Parathyroid adenoma (tissue), 2 donors: ENCODE measurements around the gene DNAJC16.

Experiments used
- H2AFZ ChIP-seq: fragments of 300-600 bp; sonication (generic); one replicate; pipeline ENCODE4 v1.7.0; 2017; ENCODE audit warnings: antibody characterized with exemption, mild to moderate bottlenecking
- H3K27ac ChIP-seq: fragments of 300-600 bp; sonication (generic); one replicate; pipeline ENCODE4 v1.7.0; 2017
- H3K27me3 ChIP-seq: fragments of 300-600 bp; sonication (generic); one replicate; pipeline ENCODE4 v1.7.0; 2017; ENCODE audit warnings: low read length; ENCODE audit not compliant: control insufficient read depth, insufficient read depth
- H3K36me3 ChIP-seq: fragments of 300-600 bp; sonication (generic); one replicate; pipeline ENCODE4 v1.7.0; 2017; ENCODE audit warnings: low read length; ENCODE audit not compliant: control insufficient read depth, insufficient read depth
- H3K4me1 ChIP-seq: fragments of 300-600 bp; sonication (generic); one replicate; pipeline ENCODE4 v1.7.0; 2017; ENCODE audit warnings: control low read depth
- H3K4me2 ChIP-seq: fragments of 300-600 bp; sonication (generic); one replicate; pipeline ENCODE4 v1.7.0; 2017; ENCODE audit warnings: low read length
- H3K4me3 ChIP-seq: fragments of 300-600 bp; sonication (generic); one replicate; pipeline ENCODE4 v1.7.0; 2017; ENCODE audit warnings: low read depth, low read length
- H3K79me2 ChIP-seq: fragments of 300-600 bp; sonication (generic); one replicate; pipeline ENCODE4 v1.7.0; 2017; ENCODE audit warnings: control low read depth
- H3K9ac ChIP-seq: fragments of 300-600 bp; sonication (generic); one replicate; pipeline ENCODE4 v1.7.0; 2017; ENCODE audit warnings: mild to moderate bottlenecking
- H3K9me3 ChIP-seq: fragments of 300-600 bp; sonication (generic); one replicate; pipeline ENCODE4 v1.7.0; 2017; ENCODE audit warnings: low read length; ENCODE audit not compliant: control insufficient read depth
- TF ChIP-seq, protein P1 (sequence below): fragments of 300-600 bp; sonication (generic); IDR thresholded peaks from one replicate; pipeline ENCODE4 v1.7.0; 2017; ENCODE audit warnings: antibody characterized with exemption, mild to moderate bottlenecking
- donor health status: primary hyperparathyroidism.

DNAJC16 gene

DNA sequence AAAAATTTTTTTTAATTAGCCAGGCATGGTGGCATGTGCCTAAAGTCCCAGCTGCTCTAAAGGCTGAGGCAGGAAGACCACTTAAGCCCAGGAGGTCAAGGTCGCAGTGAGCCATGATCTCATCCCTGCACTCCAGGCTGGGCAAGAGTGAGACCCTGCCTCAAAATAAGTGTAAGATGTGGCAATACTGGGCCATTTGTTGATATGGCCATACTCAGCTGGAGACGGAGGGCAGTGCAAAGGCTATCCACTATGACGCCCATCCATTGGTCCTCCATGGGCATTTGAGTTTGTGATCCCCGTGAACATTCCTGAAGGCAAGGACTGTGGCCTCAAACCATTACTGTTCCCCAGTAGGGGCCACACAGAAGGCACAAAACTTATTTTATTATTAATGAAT, 4.1 kb upstream of the DNAJC16 start:
- H3K36me3 ChIP-seq: no peaks in the 10 kb centered on the region
- no peak overlapping the region for H3K4me2 ChIP-seq
- peaks cover 6% of the 10 kb centered on the region for H3K79me2 ChIP-seq
- peaks cover 3% of the 10 kb centered on the region for H3K4me1 ChIP-seq
- no peaks in the 10 kb centered on the region for H3K9me3 ChIP-seq
- H2AFZ ChIP-seq: no peak overlapping the region
- TF ChIP-seq, protein P1, sequence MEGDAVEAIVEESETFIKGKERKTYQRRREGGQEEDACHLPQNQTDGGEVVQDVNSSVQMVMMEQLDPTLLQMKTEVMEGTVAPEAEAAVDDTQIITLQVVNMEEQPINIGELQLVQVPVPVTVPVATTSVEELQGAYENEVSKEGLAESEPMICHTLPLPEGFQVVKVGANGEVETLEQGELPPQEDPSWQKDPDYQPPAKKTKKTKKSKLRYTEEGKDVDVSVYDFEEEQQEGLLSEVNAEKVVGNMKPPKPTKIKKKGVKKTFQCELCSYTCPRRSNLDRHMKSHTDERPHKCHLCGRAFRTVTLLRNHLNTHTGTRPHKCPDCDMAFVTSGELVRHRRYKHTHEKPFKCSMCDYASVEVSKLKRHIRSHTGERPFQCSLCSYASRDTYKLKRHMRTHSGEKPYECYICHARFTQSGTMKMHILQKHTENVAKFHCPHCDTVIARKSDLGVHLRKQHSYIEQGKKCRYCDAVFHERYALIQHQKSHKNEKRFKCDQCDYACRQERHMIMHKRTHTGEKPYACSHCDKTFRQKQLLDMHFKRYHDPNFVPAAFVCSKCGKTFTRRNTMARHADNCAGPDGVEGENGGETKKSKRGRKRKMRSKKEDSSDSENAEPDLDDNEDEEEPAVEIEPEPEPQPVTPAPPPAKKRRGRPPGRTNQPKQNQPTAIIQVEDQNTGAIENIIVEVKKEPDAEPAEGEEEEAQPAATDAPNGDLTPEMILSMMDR: no peak
- H3K4me3 ChIP-seq: no peak overlapping the region
- no peak overlapping the region for H3K9ac ChIP-seq
- H3K27me3 ChIP-seq: no peaks in the 10 kb centered on the region
- H3K27ac ChIP-seq: no peak overlapping the region

DNA sequence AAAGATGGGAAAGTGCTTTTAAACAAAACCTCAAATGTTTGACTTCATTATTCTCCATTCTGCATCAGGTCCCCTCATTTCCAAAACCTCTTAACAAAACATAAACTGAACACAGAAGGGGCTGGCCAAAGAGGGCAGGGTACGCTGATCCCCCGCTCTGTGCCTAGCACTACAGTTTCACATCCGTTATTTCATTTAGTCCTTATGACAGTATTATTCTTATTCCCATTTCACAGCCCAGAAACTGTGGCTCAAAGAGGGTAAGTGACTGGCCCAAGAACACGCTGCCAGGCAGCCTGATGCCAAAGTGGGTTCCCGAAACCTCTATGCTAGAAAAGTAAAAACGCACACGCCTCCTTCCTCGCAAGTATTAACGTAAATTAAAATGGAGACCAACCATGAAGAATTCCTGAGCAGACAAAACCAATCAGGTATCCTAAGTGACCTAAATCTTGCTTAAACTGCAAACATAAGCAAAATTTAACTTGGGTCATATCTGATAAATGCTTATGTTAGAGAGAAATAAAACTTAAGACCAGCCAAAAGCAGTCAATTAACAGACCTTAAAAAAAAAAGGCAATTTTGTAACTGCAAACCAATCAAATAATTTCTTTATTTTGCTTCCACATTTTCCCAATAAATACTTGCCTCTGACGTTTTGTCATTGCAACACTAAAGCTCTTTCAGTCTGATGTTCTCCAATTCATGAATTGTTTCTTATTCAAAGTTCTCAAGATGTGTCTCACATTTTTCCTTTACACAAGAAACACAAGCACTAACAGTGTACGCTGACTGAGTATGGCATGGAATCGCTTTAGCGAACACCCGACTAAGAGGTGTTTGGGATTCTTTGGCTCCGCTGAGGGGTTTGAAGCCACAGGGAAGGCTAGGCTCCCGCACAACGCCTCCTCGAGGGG, 3.3 kb upstream of the DNAJC16 start:
- peaks cover 6% of the 10 kb centered on the region for H3K79me2 ChIP-seq
- no peaks in the 10 kb centered on the region for H3K36me3 ChIP-seq
- H3K4me2 ChIP-seq: peak overlapping the region; percentile 57
- peak overlapping the region; percentile 13 for H3K27ac ChIP-seq
- no peaks in the 10 kb centered on the region for H3K27me3 ChIP-seq
- H3K9ac ChIP-seq: no peak overlapping the region
- H3K4me3 ChIP-seq: peak overlapping the region; percentile 54
- TF ChIP-seq, protein P1: no peak
- H2AFZ ChIP-seq: peak overlapping the region; percentile 3
- no peaks in the 10 kb centered on the region for H3K9me3 ChIP-seq
- H3K4me1 ChIP-seq: peaks cover 3% of the 10 kb centered on the region

DNA sequence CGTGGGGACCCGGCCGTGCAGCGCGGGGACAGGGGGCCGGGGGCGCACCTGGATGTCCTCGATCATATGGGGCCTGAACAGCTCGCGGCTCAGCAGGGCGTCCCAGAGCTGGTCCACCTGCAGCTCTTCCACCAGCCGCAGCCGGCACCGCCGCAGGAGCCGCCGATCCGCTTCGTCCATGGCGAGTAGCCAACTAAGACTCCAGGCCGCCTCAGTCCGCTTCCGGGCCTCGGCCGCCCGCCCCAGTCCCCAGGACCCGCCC, 2.7 kb upstream of the DNAJC16 start, which contains the start of gene CASP9:
TSS of gene CASP9 (minus strand) at position 195 of the 262 bp plus-strand sequence. CDS start at position 180, 15 bp downstream.
- no peaks in the 10 kb centered on the region for H3K27me3 ChIP-seq
- H2AFZ ChIP-seq: peak within 1 kb of the TSS; percentile 64
- H3K9ac ChIP-seq: no peak within 1 kb of the TSS
- H3K4me2 ChIP-seq: peak within 1 kb of the TSS; percentile 95
- H3K4me3 ChIP-seq: peak within 1 kb of the TSS; percentile 92
- H3K9me3 ChIP-seq: no peaks in the 10 kb centered on the region
- peak within 1 kb of the TSS; percentile 87 for H3K27ac ChIP-seq
- H3K4me1 ChIP-seq: peaks cover 3% of the 10 kb centered on the region
- TF ChIP-seq, protein P1: no peak
- no peaks in the 10 kb centered on the region for H3K36me3 ChIP-seq
- H3K79me2 ChIP-seq: peaks cover 6% of the 10 kb centered on the region

DNA sequence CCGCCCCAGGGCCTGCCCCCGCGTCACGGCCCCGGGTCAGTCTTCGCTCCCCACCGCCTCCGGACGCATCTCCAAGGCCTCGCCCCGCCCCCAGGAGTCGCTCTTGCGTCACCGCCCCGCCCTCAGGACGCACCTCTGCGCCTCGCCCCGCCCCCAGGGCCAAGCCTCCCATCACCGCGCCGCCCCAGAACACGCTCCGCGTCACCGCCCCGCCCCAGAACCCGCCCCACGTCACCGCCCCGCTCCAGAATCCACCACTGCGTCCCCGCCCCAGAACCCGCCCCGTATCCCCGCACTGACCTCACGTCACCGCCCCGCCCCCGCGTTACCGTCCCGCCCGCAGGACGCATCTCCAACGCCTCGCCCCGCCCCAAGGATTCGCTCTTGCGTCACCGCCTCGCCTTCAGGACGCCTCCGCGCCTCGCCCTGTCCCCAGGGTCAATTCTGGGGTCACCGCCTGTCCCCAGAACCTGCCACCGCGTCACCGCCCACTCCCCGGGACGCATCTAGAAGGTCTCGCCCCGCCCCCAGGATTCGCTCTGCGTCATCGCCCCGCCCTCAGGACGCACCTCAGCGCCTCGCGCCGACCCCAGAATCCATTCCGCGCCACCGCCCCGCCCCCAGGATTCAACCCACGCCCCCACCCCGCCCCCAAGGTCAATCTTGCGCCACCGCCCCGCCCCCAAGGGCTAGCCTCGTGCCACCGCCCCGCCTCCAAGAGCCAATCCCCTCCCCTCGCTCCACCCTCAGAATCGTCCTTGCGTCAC, 2.2 kb upstream of the DNAJC16 start:
- Histone ChIP-seq H3K9ac (no peak overlapping the region), H3K4me3 (peak overlapping the region; percentile 68), H3K4me2 (peak overlapping the region; percentile 63), H3K27ac (peak overlapping the region; percentile 87), H3K4me1 (peaks cover 3% of the 10 kb centered on the region), H3K36me3 (no peaks in the 10 kb centered on the region), H2AFZ (peak overlapping the region; percentile 64), H3K27me3 (no peaks in the 10 kb centered on the region), H3K79me2 (peaks cover 6% of the 10 kb centered on the region), H3K9me3 (no peaks in the 10 kb centered on the region)
- TF ChIP-seq, protein P1: no peak
